Memory B cell (primary cell): ENCODE measurements around the gene HSD17B7.
"Not testable (repeated sequence)": the region's sequence is repeated elsewhere in the genome, so short reads cannot be mapped to it uniquely, and the experiment has no call there.

Source experiments
- ATAC-seq: fragments of 150-1000 bp; cut with Tn5 transposase; 2 replicates; pipeline ENCODE4 v1.10.0; 2021; ENCODE audit warnings: low read depth, mild to moderate bottlenecking, moderate library complexity
- DNase-seq, 2 donors: peaks; one replicate each; pipeline ENCODE4 v3.0.0; 2022; ENCODE audit warnings: low spot score in 2 of 2
- H3K27ac Mint-ChIP-seq: one replicate; pipeline ENCODE4 v1.8.0; 2022; ENCODE audit warnings: mild to moderate bottlenecking, moderate library complexity, mixed read lengths
- H3K27me3 Mint-ChIP-seq: one replicate; pipeline ENCODE4 v1.8.0; 2022; ENCODE audit warnings: mixed read lengths
- H3K36me3 Mint-ChIP-seq: one replicate; pipeline ENCODE4 v1.8.0; 2022; ENCODE audit warnings: mild to moderate bottlenecking, mixed read lengths
- H3K4me1 Mint-ChIP-seq: one replicate; pipeline ENCODE4 v1.8.0; 2022; ENCODE audit warnings: mixed read lengths
- H3K4me3 Mint-ChIP-seq: one replicate; pipeline ENCODE4 v1.8.0; 2022; ENCODE audit warnings: mild to moderate bottlenecking, moderate library complexity, mixed read lengths
- H3K9me3 Mint-ChIP-seq: one replicate; pipeline ENCODE4 v1.8.0; 2022; ENCODE audit warnings: mixed read lengths

HSD17B7 gene

GRCh38 chr1:162784926-162785325 is 5.6 kb upstream of the HSD17B7 start:
- H3K9me3 Mint-ChIP-seq, H3K4me3 Mint-ChIP-seq, H3K27me3 Mint-ChIP-seq, H3K4me1 Mint-ChIP-seq, H3K36me3 Mint-ChIP-seq, ATAC-seq, DNase-seq, H3K27ac Mint-ChIP-seq: not testable (repeated sequence)

GRCh38 chr1:162788783-162789182 is 1.7 kb upstream of the HSD17B7 start:
- H3K27me3 Mint-ChIP-seq, H3K4me3 Mint-ChIP-seq, H3K9me3 Mint-ChIP-seq: not testable (repeated sequence)

DNA sequence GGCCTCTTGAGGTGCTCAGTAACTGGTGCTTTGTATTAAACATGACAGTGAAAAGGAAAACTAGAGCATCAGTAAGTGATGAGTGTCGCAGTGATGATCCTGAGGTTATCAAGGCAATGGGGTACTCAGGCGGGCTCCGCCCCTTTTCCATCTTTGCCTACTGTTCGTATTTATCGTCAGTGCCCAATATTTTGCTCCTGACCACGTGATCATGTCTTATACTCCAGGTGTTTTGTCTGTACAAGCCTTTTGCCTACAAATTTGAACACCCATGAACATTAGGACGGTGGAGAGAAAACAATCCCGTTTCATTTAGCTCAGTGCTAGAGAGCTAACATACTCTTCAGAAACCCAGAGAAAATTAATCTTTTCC is 469 bp downstream of the HSD17B7 start:
- not testable (repeated sequence) for DNase-seq, H3K4me1 Mint-ChIP-seq, ATAC-seq, H3K27me3 Mint-ChIP-seq, H3K36me3 Mint-ChIP-seq, H3K9me3 Mint-ChIP-seq
- peak overlapping the region; percentile 93 for H3K27ac Mint-ChIP-seq
- peak overlapping the region; percentile 90 for H3K4me3 Mint-ChIP-seq

More at GRCh38 chr1:162788783-162789182, 1.7 kb upstream of the HSD17B7 start:
- H3K4me1 Mint-ChIP-seq, DNase-seq, H3K27ac Mint-ChIP-seq, H3K36me3 Mint-ChIP-seq, ATAC-seq: not testable (repeated sequence)

DNA sequence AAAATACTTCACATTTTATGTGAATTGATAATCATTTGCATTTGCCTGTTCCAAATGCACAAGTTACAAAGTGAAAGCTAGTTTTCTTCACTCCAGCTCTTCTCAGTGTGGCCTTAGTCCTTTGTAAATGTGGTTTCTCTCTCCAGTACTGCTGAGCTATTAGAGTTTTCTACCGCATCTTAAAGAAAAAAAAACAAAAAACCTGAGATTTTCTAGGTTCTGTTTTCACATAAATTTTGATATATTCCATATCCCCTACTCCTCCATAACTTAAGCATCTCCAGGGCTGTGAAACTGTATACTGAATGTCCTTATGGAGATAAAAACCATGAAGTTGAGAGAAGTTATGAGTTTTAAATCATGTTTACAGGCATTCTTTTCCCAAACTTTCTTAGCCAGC is 3.8 kb downstream of the HSD17B7 start:
- H3K27ac Mint-ChIP-seq, ATAC-seq, H3K4me3 Mint-ChIP-seq, H3K9me3 Mint-ChIP-seq, H3K4me1 Mint-ChIP-seq, DNase-seq, H3K27me3 Mint-ChIP-seq: not testable (repeated sequence)
- H3K36me3 Mint-ChIP-seq, result peaks cover 14% of the 10 kb centered on the region

DNA sequence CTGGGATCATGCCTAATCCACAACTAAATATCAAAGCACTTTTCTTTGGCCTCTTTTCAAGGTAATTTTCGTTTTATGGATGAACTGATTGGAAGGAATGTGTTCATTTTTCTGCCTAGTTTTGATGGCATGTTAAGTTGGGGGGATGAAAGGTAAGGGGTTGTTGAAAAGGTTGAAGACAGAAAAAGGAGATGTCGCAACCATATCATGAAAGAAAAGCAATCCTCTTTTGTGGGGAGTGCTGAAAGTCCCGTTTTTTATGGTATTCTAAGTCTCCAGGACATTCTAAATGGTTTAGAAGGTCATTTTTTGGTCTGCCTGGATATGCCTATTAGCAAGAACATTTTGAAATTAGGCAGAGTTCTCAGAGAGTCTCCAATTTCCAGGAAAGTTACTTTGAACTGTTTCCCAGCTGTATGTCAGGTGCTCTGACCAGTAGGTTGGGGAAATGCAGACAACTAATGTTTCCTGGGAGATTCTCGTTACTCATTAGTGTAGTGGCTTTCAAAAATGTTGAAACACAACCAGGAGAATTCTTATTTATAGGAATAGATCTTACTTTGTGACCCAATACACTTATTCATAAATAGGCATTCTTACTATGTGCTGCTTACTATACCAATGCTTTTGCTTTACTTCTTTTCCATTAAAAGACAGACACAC is 6.2 kb downstream of the HSD17B7 start:
- peaks cover 30% of the 10 kb centered on the region for H3K36me3 Mint-ChIP-seq
- not testable (repeated sequence) for H3K27me3 Mint-ChIP-seq, H3K9me3 Mint-ChIP-seq, H3K4me1 Mint-ChIP-seq, DNase-seq, H3K4me3 Mint-ChIP-seq, ATAC-seq, H3K27ac Mint-ChIP-seq

DNA sequence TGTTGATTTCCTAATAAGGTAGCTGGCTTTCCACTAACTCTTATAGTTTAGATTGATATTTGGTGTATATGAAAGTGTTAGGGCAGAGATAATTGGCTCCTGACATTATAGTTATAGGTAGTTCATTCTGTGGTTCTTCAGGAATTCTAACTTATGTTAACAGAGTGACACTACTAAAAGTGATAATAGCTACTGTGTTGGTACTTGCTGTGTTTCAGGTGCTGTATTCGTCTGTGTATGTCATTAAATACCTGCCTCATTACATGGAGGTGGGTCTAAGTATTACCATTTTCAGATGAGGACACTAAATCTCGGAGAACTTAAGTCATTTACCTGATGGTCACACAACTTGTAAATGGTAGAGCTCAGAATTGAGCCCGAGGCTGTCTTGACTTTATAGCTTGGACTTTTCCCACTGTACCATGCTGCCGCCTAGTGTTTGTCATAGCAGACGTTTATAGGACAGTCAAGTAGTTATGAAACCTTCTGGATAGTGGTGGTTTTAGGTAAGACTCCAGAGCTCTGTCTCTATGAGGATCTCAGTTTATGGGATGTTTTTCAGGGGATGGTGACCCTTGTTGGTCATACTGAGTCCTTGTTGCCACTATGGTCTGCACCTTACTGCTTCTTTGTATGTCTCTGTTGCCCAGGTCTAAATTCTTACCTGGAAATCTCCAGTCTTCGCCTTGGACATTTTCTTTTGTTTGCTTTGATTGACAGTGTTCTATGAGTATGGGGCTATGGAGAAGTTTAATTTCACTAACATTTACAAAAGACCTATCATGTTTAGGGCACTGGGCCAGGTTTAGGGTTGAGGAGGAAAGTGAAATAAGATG is 9.7 kb downstream of the HSD17B7 start:
- H3K27ac Mint-ChIP-seq, DNase-seq, H3K9me3 Mint-ChIP-seq: not testable (repeated sequence)

GRCh38 chr1:162807503-162807902 is 17.0 kb downstream of the HSD17B7 start:
- DNase-seq, H3K4me1 Mint-ChIP-seq, H3K4me3 Mint-ChIP-seq, H3K27ac Mint-ChIP-seq, ATAC-seq, H3K27me3 Mint-ChIP-seq, H3K9me3 Mint-ChIP-seq: not testable (repeated sequence)
- peaks cover 42% of the 10 kb centered on the region for H3K36me3 Mint-ChIP-seq

More for the DNA sequence above, 9.7 kb downstream of the HSD17B7 start:
- H3K27me3 Mint-ChIP-seq, H3K4me1 Mint-ChIP-seq, H3K4me3 Mint-ChIP-seq, ATAC-seq: not testable (repeated sequence)
- peaks cover 33% of the 10 kb centered on the region for H3K36me3 Mint-ChIP-seq

DNA sequence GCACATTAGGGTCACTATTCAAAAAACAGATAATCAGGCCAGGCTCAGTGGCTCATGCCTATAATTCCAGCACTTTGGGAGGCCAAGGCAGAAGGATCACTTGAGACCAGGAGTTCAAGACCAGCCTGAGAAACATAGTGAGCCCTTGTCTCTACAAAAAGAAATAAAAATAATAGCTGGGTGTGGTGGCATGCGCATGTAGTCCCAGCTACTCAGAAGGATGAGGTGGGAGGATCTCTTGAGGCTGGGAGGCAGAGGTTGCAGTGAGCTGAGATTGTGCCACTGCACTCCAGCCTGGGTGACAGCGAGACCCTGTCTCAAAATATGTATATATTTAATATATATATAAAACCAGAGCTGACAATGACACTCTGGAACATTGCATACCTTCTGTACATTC is 21.9 kb downstream of the HSD17B7 start:
- not testable (repeated sequence) for H3K27ac Mint-ChIP-seq, H3K4me3 Mint-ChIP-seq, ATAC-seq, H3K4me1 Mint-ChIP-seq, DNase-seq, H3K9me3 Mint-ChIP-seq, H3K27me3 Mint-ChIP-seq
- peaks cover 27% of the 10 kb centered on the region for H3K36me3 Mint-ChIP-seq

GRCh38 chr1:162818136-162818535 is 27.6 kb downstream of the HSD17B7 start:
- DNase-seq, H3K9me3 Mint-ChIP-seq, H3K4me1 Mint-ChIP-seq, H3K27me3 Mint-ChIP-seq, ATAC-seq, H3K27ac Mint-ChIP-seq, H3K4me3 Mint-ChIP-seq, H3K36me3 Mint-ChIP-seq: not testable (repeated sequence)

GRCh38 chr1:162818666-162819065 is 28.2 kb downstream of the HSD17B7 start:
- H3K27me3 Mint-ChIP-seq, H3K4me3 Mint-ChIP-seq, H3K4me1 Mint-ChIP-seq, DNase-seq, ATAC-seq, H3K9me3 Mint-ChIP-seq, H3K27ac Mint-ChIP-seq, H3K36me3 Mint-ChIP-seq: not testable (repeated sequence)

DNA sequence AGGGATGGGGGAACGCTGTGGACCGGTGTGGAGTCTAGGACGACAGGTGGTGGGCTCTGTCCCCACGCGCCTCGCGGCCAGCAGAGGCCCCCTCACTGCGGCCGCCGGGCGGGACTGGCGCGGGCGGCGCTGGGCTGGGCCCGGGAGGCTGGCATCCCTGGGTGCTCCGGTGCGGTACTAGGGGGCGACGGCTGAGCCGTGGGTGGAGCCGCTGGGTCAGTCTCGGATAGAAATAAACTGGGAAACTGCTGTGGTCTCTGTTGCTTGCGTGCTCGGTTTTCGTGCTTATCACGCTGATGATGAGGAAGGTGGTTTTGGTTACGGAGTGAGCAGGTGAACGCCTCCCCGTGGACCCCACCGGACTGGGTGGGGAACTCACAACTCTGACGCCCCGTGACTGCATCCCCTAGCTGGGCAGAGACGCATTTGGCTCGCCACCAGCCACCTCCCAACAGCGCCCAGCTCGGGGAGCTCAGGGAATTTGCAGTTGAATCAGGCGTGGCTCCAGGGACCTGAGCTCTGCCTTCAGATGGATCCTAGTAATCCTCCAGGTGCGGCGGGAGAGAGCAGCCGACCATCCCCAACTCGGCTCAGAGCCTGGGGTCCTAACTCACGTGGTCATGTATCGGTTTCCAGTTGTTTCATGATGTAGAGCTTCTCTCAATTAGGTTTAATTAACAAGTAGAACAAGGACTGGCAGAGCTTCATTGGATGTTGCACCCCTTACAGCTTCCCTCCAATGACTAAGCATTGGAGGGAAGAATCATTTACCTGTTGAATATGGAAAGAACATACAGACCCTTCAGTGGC is 32.1 kb downstream of the HSD17B7 start:
- peaks cover 9% of the 10 kb centered on the region for H3K4me1 Mint-ChIP-seq
- H3K9me3 Mint-ChIP-seq, result peaks cover 1% of the 10 kb centered on the region
- DNase-seq (no peak), ATAC-seq (peak; percentile 44)
- no peak overlapping the region for H3K27ac Mint-ChIP-seq
- peak overlapping the region; percentile 21 for H3K4me3 Mint-ChIP-seq
- H3K36me3 Mint-ChIP-seq, result peaks cover 2% of the 10 kb centered on the region
- peaks cover 13% of the 10 kb centered on the region for H3K27me3 Mint-ChIP-seq

- ATAC-seq (no peak), DNase-seq (no peak)
- Mint-ChIP-seq H3K36me3 (no peaks in the 10 kb centered on the region), H3K4me3 (no peak overlapping the region), H3K27me3 (peaks cover 13% of the 10 kb centered on the region), H3K4me1 (peaks cover 9% of the 10 kb centered on the region), H3K9me3 (peaks cover 1% of the 10 kb centered on the region), H3K27ac (no peak overlapping the region)
These were observed 32.7 kb downstream of the HSD17B7 start for GRCh38 chr1:162823231-162823630.

GRCh38 chr1:162823771-162824525 is 33.4 kb downstream of the HSD17B7 start:
- H3K27ac Mint-ChIP-seq, result no peak overlapping the region
- H3K36me3 Mint-ChIP-seq, result no peaks in the 10 kb centered on the region
- peaks cover 9% of the 10 kb centered on the region for H3K4me1 Mint-ChIP-seq
- no peak overlapping the region for H3K4me3 Mint-ChIP-seq
- H3K27me3 Mint-ChIP-seq, result peaks cover 13% of the 10 kb centered on the region
- ATAC-seq, result no peak
- peaks cover 1% of the 10 kb centered on the region for H3K9me3 Mint-ChIP-seq
- no peak for DNase-seq
